HTERT RPE-1 (cell line): ENCODE data around the gene GPX3.

Source experiments
- in situ Hi-C: fragments of 300-500 bp; cut with MboI; formaldehyde crosslinking; loops from 4 replicates; pipeline ENCODE4 v1.14.3; 2020; ENCODE audit warnings: low sequenced_read_pairs

Gene GPX3

DNA sequence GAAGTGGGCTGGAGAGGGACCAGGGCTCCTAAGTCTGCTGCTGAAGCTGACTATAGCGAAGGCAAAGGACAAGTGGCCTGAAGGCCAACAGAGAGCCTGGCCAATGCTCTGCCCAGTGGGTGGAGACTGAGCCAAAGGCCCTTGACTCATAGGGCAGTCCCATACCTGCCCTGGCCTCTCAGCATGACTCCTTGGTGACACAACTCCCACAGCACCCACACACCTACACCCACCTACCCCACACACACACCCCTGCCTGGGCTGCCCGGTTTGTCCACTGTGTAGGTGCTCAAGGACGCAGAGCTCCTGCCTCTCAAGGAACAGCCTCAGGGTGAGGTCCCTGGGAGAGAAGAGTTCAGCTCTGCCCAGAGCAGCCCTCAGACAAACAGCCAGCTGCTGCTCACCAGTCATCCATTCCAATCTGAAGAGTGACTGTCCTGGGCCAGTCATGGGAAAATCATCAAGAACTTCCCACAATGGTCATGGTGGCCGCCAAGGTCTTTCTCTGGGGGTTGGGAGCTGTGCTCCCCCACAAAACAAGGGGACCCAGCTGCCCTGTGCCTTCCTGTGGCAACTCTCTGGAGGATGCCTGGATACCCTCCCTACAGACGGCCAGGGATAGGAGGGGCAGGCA is 55.4 kb downstream of the GPX3 start:
- in situ Hi-C loops, result no loop called here

DNA sequence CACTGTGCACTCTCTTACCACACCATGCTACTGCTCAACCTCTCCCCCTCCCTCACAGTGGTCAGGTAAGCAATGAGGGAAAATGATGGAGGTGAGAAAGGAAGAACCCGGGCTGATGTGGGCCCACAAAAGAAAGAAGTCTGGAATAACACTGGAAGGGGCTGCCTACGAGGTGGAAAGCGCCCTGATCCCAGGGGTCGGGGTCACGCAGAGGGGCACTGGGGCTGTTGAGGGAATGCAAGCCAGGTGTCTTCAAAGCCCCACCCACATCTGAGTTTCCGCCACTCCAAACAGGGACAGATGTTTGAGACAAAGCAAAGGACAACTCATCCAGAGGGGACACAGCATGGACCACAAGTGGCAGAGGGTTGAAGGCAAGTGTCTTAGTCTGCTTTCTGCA is 56.2 kb downstream of the GPX3 start:
- in situ Hi-C loops, result no loop called here

DNA sequence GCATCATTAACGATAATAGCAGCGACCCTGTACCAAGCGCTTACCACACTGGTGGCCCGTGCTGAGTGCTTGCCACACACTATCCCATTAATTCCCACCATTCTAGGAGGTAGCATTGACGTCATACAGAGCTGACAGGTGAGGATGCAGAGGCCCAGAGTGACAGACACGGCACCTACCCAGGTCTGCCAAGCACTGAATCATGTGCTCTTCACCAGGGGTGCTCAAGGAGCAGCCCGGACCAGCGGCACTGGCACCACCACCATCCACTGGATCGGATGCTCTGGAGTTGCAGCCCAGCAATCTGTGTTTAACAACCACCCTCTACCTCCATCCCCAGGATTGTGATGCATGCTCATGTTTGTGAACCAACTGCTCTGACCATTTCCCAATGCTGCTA is 57.0 kb downstream of the GPX3 start:
- in situ Hi-C loops, result no loop called here

DNA sequence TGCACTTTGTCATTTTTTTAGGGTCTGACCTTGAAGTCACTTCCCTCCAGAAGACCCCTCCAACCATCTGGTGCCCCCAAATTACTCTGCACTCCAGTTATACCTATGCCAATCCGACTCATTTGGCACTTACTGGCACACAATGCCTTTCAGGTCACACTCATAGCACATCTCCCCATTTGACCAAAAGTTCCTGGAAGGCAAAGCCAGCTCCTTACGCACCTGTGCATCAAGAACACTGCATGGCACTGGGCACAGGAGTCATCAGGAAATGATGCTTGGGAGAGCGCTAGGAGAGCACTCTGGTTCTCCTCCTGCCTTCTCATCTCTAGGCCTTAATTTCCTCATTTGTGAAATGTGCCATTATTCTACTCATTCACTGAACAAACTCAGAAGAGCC is 57.6 kb downstream of the GPX3 start:
- in situ Hi-C loops, result no loop called here
